Measurements from ENCODE around the gene ODAD4.

DNA sequence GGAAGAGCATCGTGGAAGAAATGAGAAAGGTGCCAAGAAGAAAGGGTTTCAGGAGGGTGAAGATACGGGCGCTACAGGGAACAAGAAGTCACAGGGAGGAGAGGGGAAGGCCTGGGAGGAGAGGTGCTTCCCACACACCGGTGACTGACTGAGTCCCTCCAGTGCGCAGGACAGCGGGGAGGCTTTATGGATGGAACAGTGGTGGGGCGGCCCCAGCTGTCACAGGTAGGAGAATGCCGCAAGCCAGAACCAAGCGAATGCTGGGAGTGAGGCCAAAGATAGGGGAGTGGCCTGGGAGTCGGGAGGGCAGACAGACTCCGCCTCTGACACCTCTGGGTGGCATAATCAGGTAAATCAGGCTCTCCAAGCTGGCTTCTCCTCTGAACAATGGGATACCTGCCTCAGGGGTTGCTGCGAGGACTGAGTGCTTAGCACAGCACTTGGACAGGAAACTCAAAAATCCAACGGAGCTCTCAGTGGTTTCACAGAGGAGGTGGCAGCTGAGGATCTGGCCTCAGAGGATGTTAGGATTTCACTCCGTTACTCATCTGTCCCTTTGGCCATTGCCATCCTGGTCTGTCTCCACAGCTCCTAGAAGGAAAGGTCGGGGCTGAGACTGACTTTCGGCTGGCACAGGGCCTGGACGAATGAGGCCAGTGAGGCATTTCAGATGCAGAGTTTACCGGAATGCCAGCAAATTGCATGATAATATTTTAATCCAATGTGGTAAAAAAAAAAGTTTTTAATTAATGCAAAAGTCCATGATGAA is 35.5 kb downstream of the ODAD4 start:
- TF ChIP-seq, protein P1, sequence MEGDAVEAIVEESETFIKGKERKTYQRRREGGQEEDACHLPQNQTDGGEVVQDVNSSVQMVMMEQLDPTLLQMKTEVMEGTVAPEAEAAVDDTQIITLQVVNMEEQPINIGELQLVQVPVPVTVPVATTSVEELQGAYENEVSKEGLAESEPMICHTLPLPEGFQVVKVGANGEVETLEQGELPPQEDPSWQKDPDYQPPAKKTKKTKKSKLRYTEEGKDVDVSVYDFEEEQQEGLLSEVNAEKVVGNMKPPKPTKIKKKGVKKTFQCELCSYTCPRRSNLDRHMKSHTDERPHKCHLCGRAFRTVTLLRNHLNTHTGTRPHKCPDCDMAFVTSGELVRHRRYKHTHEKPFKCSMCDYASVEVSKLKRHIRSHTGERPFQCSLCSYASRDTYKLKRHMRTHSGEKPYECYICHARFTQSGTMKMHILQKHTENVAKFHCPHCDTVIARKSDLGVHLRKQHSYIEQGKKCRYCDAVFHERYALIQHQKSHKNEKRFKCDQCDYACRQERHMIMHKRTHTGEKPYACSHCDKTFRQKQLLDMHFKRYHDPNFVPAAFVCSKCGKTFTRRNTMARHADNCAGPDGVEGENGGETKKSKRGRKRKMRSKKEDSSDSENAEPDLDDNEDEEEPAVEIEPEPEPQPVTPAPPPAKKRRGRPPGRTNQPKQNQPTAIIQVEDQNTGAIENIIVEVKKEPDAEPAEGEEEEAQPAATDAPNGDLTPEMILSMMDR (IDR thresholded peaks at IDR 0.05; ENCODE audit: poor library complexity), result no peak
- no peak for TF ChIP-seq EZH2 (IDR thresholded peaks at IDR 0.05; ENCODE audit: borderline replicate concordance)
- no peak for TF ChIP-seq EZH2phosphoT487 (IDR thresholded peaks at IDR 0.05; ENCODE audit: low read depth, severe bottlenecking, unreplicated experiment)
